ENCODE results near the gene SENP2.
"Not testable (repeated sequence)": the region's sequence is repeated elsewhere in the genome, so short reads cannot be mapped to it uniquely, and the experiment has no call there.

The SENP2 gene

GRCh38 chr3:185586686-185587039 lies 568 bp downstream of the SENP2 start:
- DNase-seq (ENCODE audit: low spot score), result no peak

GRCh38 chr3:185594073-185594472 lies 8.0 kb downstream of the SENP2 start:
- DNase-seq (ENCODE audit: low spot score), result no peak

GRCh38 chr3:185595526-185595925 lies 9.4 kb downstream of the SENP2 start:
- no peak for DNase-seq (ENCODE audit: low spot score)

- no peak for DNase-seq (ENCODE audit: low spot score)
These were observed 19.5 kb downstream of the SENP2 start for GRCh38 chr3:185605566-185605965.

GRCh38 chr3:185606196-185606595 lies 20.1 kb downstream of the SENP2 start:
- no peak for DNase-seq (ENCODE audit: low spot score)

- DNase-seq (ENCODE audit: low spot score), result no peak
These were observed 26.9 kb downstream of the SENP2 start for GRCh38 chr3:185613016-185613415.

- DNase-seq (ENCODE audit: low spot score), result no peak
These were observed 38.0 kb downstream of the SENP2 start for GRCh38 chr3:185623939-185624665.

GRCh38 chr3:185625784-185626183 lies 39.7 kb downstream of the SENP2 start:
- DNase-seq (ENCODE audit: low spot score), result no peak

GRCh38 chr3:185629554-185630181 lies 43.6 kb downstream of the SENP2 start:
- no peak for DNase-seq (ENCODE audit: low spot score)

GRCh38 chr3:185630182-185630622 lies 44.1 kb downstream of the SENP2 start:
- DNase-seq (ENCODE audit: low spot score), result no peak

- no peak for DNase-seq (ENCODE audit: low spot score)
These were observed 45.0 kb downstream of the SENP2 start for GRCh38 chr3:185631108-185631507.

GRCh38 chr3:185631508-185632206 lies 45.6 kb downstream of the SENP2 start:
- no peak for DNase-seq (ENCODE audit: low spot score)

GRCh38 chr3:185632996-185633395 lies 46.9 kb downstream of the SENP2 start:
- no peak for DNase-seq (ENCODE audit: low spot score)

- no peak for DNase-seq (ENCODE audit: low spot score)
These were observed 51.3 kb downstream of the SENP2 start for GRCh38 chr3:185637388-185637787.

- not testable (repeated sequence) for DNase-seq (ENCODE audit: low spot score)
These were observed 52.6 kb downstream of the SENP2 start for GRCh38 chr3:185638651-185639050.

- DNase-seq (ENCODE audit: low spot score), result no peak
These were observed 53.6 kb downstream of the SENP2 start for GRCh38 chr3:185639632-185640206.

- no peak for DNase-seq (ENCODE audit: low spot score)
These were observed 54.2 kb downstream of the SENP2 start for GRCh38 chr3:185640308-185640707.

- DNase-seq (ENCODE audit: low spot score), result not testable (repeated sequence)
These were observed 59.1 kb downstream of the SENP2 start for GRCh38 chr3:185645191-185645590.

- no peak for DNase-seq (ENCODE audit: low spot score)
These were observed 59.7 kb downstream of the SENP2 start for GRCh38 chr3:185645596-185646381.

GRCh38 chr3:185646382-185647133 lies 60.5 kb downstream of the SENP2 start:
- no peak for DNase-seq (ENCODE audit: low spot score)

Measured in CD4-positive, alpha-beta T cell treated with Interleukin-6 at 100 ng/mL for 8 hours (primary cell).